Heart right ventricle (tissue), 16 donors: Measurements from ENCODE around the gene FAXDC2. TPM values are rescaled to one million over a fixed set of nuclear protein-coding genes. Genes with fewer than 3 reads are reported as not detected.

Experiments
- ATAC-seq, 8 donors: fragments of 200-7000 bp; cut with Tn5 transposase; one replicate each; pipeline ENCODE4 v1.9.1; 2020; ENCODE audit warnings: mild to moderate bottlenecking in 8 of 8, moderate library complexity in 8 of 8, moderate number of reproducible peaks in 1 of 8
- DNase-seq, 2 donors: peaks; one replicate each; pipeline ENCODE4 v3.0.0-alpha.2; 2020
- H3K27ac ChIP-seq, 10 donors: fragments of 200-600 bp; sonication (generic) in 2 of 10; one replicate each; pipeline versions ENCODE4 v1.5.0 to v1.8.0; 2020 to 2022; ENCODE audit warnings: mild to moderate bottlenecking in 3 of 10
- H3K27me3 ChIP-seq, 7 donors: fragments of 200-600 bp; one replicate each; pipeline ENCODE4 v1.8.0; 2021 to 2022; ENCODE audit warnings: mild to moderate bottlenecking in 2 of 7
- H3K36me3 ChIP-seq, 9 donors: fragments of 200-600 bp; sonication (generic) in 1 of 9; one replicate each; pipeline versions ENCODE4 v1.5.0 to v1.8.0; 2020 to 2022; ENCODE audit warnings: mild to moderate bottlenecking in 2 of 9
- H3K4me1 ChIP-seq, 9 donors: fragments of 200-600 bp; sonication (generic) in 1 of 9; one replicate each; pipeline versions ENCODE4 v1.5.0 to v1.8.0; 2020 to 2022; ENCODE audit warnings: mild to moderate bottlenecking in 4 of 9
- H3K4me3 ChIP-seq, 10 donors: fragments of 200-600 bp; sonication (generic) in 2 of 10; one replicate each; pipeline versions ENCODE4 v1.5.0 to v1.8.0; 2020 to 2022; ENCODE audit warnings: mild to moderate bottlenecking in 7 of 10, moderate library complexity in 2 of 10
- H3K9me3 ChIP-seq, 11 donors: fragments of 200-600 bp in 10 of 11; sonication (generic) in 2 of 11; one replicate each; pipeline versions ENCODE4 v1.5.0 to v1.8.0; 2013 to 2022; ENCODE audit warnings: mild to moderate bottlenecking in 2 of 11, control low read depth in 1 of 11, moderate library complexity in 1 of 11
- WGBS, 2 donors: extraction: QIAGEN DNeasy Blood & Tissue Kit; methylation state at CpG; one replicate each; pipeline ENCODE4 v1.1.7; 2013; ENCODE audit warnings: inconsistent platforms in 1 of 2; 5-methylcytosine and 5-hydroxymethylcytosine counted together
- intact Hi-C, 10 donors: fragments of 100-400 bp; cut with DNase I; formaldehyde crosslinking; loops; one replicate each; pipeline versions ENCODE4 v1.11.1 to v1.14.2; 2022
- polyA plus RNA-seq, 2 donors: library from polyadenylated mRNA; stranded (reverse); fragments of 200-250 nt; gene quantifications; one replicate each; pipeline ENCODE4 v1.2.3, GENCODE V29; 2013
- total RNA-seq, 10 donors: library from RNA; stranded (reverse); fragmentation: NEBNext Ultra II Directional in 3 of 10; extraction: Animal tissue kit (Norgen Biotek cat#: 25700) in 3 of 10; gene quantifications; one replicate each; pipeline versions ENCODE4 v1.2.1 to v1.2.4, GENCODE V29; 2021 to 2023
- TF ChIP-seq, protein P1 (sequence below), 9 donors: fragments of 200-600 bp; sonication (generic) in 2 of 9; IDR thresholded peaks; one replicate each; pipeline versions ENCODE4 v1.5.0 to v1.8.0; 2021 to 2022; ENCODE audit warnings: antibody characterized with exemption in 9 of 9, mild to moderate bottlenecking in 5 of 9, moderate library complexity in 1 of 9
- donor health status: Arrhythmogenic right ventricular cardiomyopathy.
- donor health status: ischemic (EF 13 %, LVEDD 7.1; RV severe dilation, severe dysfunction).
- donor health status: healthy with polysubstance abuse.
- donor health status: DM: no; HTN: yes; CAD: no.
- donor health status: DM: no; HTN: no; CAD: no.
- donor health status: ischemic (EF 25% LVEDD 6.9; RV normal size, moderate dysfunction).
- donor health status: ischemic (EF 25% LVEDD 5.7; RV mildly dilated, moderate dysfunction).
- donor health status: healthy.
- donor health status: DM: yes; HTN: yes; CAD: no.
- donor health status: Ischemic cardiomyopathy.
- donor health status: ischemic (EF 35%, LVEDD 5.7; RV mildly dilated, moderate dysfunction).
- donor health status: nonischemic (EF 11% LVEDD 7.7; RV severe dilation, severe dysfunction).
- donor health status: DM: yes; HTN: yes; CAD: no.
- donor health status: PGD.
- donor health status: ischemic (EF 29% LVEDD 5.4; RV normal size, mild dysfunction).
- donor health status: nonischemic (EF 23%, LVEDD 6.1; RV moderate dilation, normal function).

Gene FAXDC2
- total and polyA plus RNA-seq, 12 donors: 4.8 to 31.5 (median 20.9) TPM

DNA sequence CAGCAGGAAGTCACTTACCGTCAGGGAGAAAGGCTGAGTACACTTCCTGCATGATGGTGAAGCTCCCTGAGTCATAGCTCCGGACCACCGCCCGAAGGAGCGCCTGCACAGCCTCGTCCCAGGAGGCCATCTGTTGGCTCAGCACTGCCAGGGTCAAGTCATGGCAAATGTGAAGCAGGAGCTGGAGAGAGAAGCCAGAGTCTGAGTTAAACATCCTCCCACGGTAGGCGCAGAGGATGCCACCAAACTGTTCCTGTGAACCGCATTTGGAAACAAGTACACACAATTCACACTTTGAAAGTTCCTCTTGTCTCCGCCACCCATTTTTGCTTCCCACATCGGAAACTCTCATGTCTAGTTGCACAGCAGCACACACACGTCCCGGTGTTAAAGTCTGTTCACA is 42.0 kb upstream of the FAXDC2 start:
- Histone ChIP-seq H3K9me3 (peaks cover 0 to 11% (median 0%) of the 10 kb centered on the region in 11 donors), H3K36me3 (peaks cover 3 to 100% (median 79%) of the 10 kb centered on the region in 9 donors), H3K4me3 (no peak overlapping the region), H3K27me3 (no peaks in the 10 kb centered on the region), H3K4me1 (no peaks in the 10 kb centered on the region), H3K27ac (no peak overlapping the region)
- ATAC-seq (peak in 4 of 8 donors; percentile 44 to 85 (median 52)), DNase-seq (peak in 1 of 2 donors; percentile 16)
- 74 to 81% methylated on average over 13 of the region's 13 CpGs for WGBS, 2 donors
- intact Hi-C loops: loop anchor here in 1 of 10 donors (5.0 kb wide), 1 partner anchor 1885 kb away; no protein-coding TSS in a partner anchor
- TF ChIP-seq, protein P1, sequence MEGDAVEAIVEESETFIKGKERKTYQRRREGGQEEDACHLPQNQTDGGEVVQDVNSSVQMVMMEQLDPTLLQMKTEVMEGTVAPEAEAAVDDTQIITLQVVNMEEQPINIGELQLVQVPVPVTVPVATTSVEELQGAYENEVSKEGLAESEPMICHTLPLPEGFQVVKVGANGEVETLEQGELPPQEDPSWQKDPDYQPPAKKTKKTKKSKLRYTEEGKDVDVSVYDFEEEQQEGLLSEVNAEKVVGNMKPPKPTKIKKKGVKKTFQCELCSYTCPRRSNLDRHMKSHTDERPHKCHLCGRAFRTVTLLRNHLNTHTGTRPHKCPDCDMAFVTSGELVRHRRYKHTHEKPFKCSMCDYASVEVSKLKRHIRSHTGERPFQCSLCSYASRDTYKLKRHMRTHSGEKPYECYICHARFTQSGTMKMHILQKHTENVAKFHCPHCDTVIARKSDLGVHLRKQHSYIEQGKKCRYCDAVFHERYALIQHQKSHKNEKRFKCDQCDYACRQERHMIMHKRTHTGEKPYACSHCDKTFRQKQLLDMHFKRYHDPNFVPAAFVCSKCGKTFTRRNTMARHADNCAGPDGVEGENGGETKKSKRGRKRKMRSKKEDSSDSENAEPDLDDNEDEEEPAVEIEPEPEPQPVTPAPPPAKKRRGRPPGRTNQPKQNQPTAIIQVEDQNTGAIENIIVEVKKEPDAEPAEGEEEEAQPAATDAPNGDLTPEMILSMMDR (IDR thresholded peaks at IDR 0.05): no peak

DNA sequence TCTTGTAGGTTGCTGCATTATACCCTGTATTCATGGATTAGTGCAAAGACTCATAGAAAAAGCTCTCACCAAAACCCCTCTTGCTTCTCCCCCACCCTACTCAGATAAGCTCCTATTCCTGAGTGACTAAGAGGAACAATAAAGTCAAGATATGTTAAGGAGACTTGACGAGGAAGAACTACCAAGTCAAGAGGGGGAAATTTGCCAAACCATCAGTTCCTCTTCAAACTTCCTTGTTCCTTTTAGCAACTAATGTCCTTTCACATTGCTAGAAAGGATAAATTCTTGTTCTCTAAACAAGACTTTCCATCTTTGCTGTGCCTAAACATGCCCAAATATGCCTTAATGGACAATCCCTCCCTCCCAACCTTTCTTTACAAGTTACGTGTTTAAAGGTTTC is 35.0 kb upstream of the FAXDC2 start:
- peaks cover 0 to 65% (median 46%) of the 10 kb centered on the region in 9 donors for H3K36me3 ChIP-seq
- ATAC-seq (no peak), DNase-seq (no peak)
- no peak overlapping the region for H3K27ac ChIP-seq
- 94% methylated on average over 2 of the region's 2 CpGs for WGBS, 2 donors
- H3K4me1 ChIP-seq: peaks cover 0 to 20% (median 7%) of the 10 kb centered on the region in 9 donors
- peaks cover 0 to 45% (median 25%) of the 10 kb centered on the region in 11 donors for H3K9me3 ChIP-seq
- no peaks in the 10 kb centered on the region for H3K27me3 ChIP-seq
- H3K4me3 ChIP-seq: no peak overlapping the region
- TF ChIP-seq, protein P1 (IDR thresholded peaks at IDR 0.05): no peak
- intact Hi-C loops: no loop called here

DNA sequence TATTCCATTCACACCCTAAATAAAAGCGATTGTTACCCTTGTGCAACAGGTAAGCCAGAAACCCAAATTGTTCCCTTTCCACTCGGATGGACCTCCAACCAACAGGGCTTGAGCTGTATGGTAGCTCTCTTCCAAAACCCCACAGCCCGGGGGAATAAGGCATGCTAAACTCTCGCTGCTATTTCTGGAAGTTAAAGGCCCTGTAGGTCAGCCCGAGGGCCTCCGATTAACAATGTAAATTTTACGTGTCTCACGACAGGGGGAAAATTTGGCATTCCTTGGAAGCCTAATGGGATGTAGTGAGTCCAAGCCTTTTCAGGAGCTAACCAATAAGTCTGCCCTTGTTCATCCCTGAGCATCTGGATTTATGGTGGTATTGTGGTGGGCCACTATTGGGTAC is 34.0 kb upstream of the FAXDC2 start:
- WGBS, 2 donors: 85 to 91% methylated on average over 8 of the region's 8 CpGs
- DNase-seq (no peak), ATAC-seq (no peak)
- H3K27ac ChIP-seq: no peak overlapping the region
- no peaks in the 10 kb centered on the region for H3K27me3 ChIP-seq
- peaks cover 0 to 20% (median 7%) of the 10 kb centered on the region in 9 donors for H3K4me1 ChIP-seq
- H3K36me3 ChIP-seq: peaks cover 0 to 55% (median 36%) of the 10 kb centered on the region in 9 donors
- peaks cover 0 to 53% (median 25%) of the 10 kb centered on the region in 11 donors for H3K9me3 ChIP-seq
- intact Hi-C loops: no loop called here
- TF ChIP-seq, protein P1 (IDR thresholded peaks at IDR 0.05): no peak
- no peak overlapping the region for H3K4me3 ChIP-seq

DNA sequence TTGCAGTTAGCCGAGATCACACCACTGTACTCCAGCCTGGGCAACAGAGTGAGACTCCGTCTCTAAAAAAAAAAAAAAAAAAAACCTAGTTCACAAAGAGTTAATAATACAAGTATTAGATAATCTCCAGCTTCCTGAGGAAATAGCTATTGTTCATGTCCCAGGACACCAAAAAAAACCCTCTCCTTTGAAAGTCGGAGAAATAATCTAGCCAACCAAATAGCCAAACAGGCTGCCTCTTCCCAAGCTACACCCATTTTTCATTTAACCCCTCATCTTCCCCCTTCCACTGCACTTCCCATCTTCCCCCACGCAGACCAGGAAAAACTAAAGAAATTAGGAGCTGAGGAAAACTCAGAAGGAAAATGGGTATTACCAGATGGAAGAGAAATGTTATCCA is 31.6 kb upstream of the FAXDC2 start:
- peak in 7 of 8 donors; percentile 42 to 87 (median 73) for ATAC-seq
- Histone ChIP-seq H3K9me3 (peaks cover 0 to 62% (median 34%) of the 10 kb centered on the region in 11 donors), H3K36me3 (peaks cover 0 to 53% (median 18%) of the 10 kb centered on the region in 9 donors), H3K4me1 (peaks cover 0 to 20% (median 7%) of the 10 kb centered on the region in 9 donors), H3K27me3 (no peaks in the 10 kb centered on the region), H3K27ac (peak overlapping the region in 9 of 10 donors; percentile 41 to 82 (median 64)), H3K4me3 (no peak overlapping the region)
- TF ChIP-seq, protein P1 (IDR thresholded peaks at IDR 0.05): no peak
- WGBS, 2 donors: 57 to 81% methylated on average over 4 of the region's 4 CpGs
- intact Hi-C loops: no loop called here
- no peak for DNase-seq
